Stimulated activated CD4-positive, alpha-beta T cell treated with anti-CD3 and anti-CD28 coated beads, Interleukin-1b, Interleukin-23, amount 100 ng/mL, for 24 hours (primary cell): ENCODE measurements around the gene KATNBL1.
"Not testable (repeated sequence)": the region's sequence is repeated elsewhere in the genome, so short reads cannot be mapped to it uniquely, and the experiment has no call there.

Experiments
- DNase-seq, 4 experiments: peaks; one replicate each; pipeline ENCODE4 v3.0.0-alpha.2; 2020; ENCODE audit warnings: low read depth in 4 of 4, low spot score in 1 of 4

Gene KATNBL1

GRCh38 chr15:34203936-34204335, 6.0 kb downstream of the KATNBL1 start:
- no peak for DNase-seq

- no peak for DNase-seq
These were observed 6.6 kb downstream of the KATNBL1 start for GRCh38 chr15:34203305-34203704.

- DNase-seq: not testable (repeated sequence)
These were observed 16.6 kb downstream of the KATNBL1 start for GRCh38 chr15:34193272-34193671.

- no peak for DNase-seq
These were observed 21.2 kb downstream of the KATNBL1 start for GRCh38 chr15:34188711-34189110.

- no peak for DNase-seq
These were observed 24.2 kb downstream of the KATNBL1 start for GRCh38 chr15:34185666-34186065.

DNA sequence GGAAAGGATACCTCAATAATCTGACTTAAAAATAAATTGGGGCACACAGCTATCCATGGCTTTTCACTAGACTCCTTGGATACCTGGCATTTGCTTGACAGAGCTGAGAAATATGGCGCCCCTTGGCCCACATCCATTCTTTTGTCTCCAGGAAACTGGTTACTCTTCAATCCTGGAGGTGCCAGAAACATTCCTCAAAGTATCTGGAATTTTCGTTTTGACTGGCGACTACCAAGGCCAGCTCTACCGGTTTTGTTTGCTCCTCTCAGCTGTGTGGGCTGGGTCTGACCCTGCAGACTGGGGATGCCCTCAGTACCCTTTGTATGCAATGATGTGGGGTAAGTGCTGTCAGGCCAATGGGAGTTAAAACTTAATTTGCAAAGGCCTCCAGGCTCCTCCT, 27.0 kb downstream of the KATNBL1 start:
- DNase-seq: no peak

- DNase-seq: no peak
These were observed 30.7 kb downstream of the KATNBL1 start for GRCh38 chr15:34179234-34179633.

GRCh38 chr15:34165987-34166573, 43.8 kb downstream of the KATNBL1 start:
- not testable (repeated sequence) for DNase-seq

DNA sequence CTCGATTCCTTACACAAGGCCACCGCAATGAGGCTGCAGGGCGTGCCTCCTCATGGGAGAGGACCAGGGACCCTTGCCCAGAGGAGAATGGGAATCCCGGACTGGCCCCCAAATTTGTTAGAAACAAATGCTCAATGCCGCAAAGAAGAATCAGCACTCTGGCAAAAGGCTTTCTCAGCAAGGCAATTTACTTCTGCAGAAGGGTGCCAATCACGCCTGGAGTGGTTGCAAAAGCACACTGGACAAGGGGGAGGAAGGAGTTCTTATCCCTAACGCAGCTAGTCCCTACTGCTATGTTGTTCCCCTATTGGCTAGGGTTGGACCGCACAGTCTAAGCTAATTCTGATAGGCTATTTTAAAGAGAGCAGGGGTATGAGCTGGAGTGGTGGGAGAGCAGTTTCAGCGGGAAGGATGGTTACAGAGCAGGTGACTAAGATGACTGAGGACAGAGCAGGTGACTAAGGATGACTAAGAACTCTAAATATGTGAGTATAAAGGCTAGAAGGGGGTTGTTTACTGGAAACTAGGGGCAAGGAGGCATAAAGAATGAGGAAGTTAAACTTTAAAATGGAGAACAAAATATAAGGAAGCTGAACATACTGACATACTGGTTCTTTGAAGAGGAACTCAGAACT, 48.5 kb downstream of the KATNBL1 start:
- no peak for DNase-seq

GRCh38 chr15:34160735-34161134, 49.2 kb downstream of the KATNBL1 start:
- DNase-seq: no peak

GRCh38 chr15:34158355-34158754, 51.5 kb downstream of the KATNBL1 start:
- no peak for DNase-seq

GRCh38 chr15:34155859-34156258, 54.0 kb downstream of the KATNBL1 start:
- DNase-seq: no peak

DNA sequence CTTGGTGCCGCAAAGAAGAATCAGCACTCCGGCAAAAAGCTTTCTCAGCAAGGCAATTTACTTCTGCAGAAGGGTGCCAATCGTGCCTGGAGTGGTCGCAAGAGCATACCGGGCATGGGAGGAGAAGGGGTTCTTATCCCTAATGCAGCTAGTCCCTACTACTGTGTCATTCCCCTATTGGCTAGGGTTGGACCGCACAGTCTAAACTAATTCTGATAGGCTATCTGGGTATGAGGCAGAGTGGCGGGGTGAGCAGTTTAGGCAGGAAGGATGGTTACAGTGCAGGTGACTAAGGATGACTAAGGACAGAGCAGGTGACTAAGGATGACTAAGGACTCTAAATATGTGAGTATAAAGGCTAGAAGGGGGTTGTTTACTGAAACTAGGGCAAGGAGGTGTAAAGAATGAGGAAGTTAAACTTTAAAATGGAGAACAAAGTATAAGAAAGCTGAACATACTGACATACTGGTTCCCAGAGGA, 55.1 kb downstream of the KATNBL1 start:
- DNase-seq: no peak

- DNase-seq: no peak
These were observed 62.3 kb downstream of the KATNBL1 start for GRCh38 chr15:34147371-34148140.

DNA sequence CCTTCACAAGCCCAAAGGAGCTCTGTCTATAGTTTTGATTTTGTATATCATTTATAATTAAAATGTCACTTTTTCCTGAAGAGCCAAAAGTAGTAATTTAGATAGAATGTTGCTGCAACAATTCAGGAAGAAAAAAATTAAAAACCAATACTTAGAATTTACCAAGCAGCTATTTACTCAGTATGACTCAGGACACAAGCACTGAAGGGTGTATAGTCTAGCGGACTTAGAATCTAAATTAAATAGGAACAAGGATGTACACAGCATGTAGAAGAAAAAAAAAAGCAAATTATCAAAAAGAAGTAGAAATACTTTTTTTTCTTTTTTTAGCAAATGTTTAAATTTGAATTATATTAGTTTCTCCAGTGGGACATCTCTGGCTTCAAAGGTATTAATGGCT, 76.4 kb downstream of the KATNBL1 start:
- no peak for DNase-seq

GRCh38 chr15:34132881-34133280, 77.0 kb downstream of the KATNBL1 start:
- DNase-seq: no peak

DNA sequence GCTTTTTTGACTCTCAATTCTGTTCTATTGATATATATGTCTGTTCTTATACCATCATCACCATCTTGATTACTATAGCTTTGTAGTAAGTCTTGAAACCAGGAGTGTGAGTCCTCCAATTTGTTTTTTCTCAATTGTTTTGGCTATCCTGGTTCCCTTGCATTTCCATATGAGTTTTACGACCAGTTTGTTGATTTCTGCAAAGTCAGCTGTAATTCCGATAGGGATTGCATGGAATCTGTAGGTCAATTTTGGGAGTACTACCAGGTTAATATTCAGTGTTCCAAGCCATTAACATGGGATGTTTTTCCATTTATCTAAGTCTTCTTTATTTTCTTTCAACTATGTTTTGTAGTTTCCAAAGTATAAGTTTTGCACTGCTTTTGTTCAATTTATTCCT, 81.0 kb downstream of the KATNBL1 start:
- no peak for DNase-seq

GRCh38 chr15:34126522-34126921, 83.4 kb downstream of the KATNBL1 start:
- no peak for DNase-seq

GRCh38 chr15:34125945-34126344, 84.0 kb downstream of the KATNBL1 start:
- DNase-seq: no peak

GRCh38 chr15:34124651-34125050, 85.2 kb downstream of the KATNBL1 start:
- DNase-seq: no peak

- no peak for DNase-seq
These were observed 87.1 kb downstream of the KATNBL1 start for GRCh38 chr15:34122771-34123183.

GRCh38 chr15:34121786-34122185, 88.1 kb downstream of the KATNBL1 start:
- DNase-seq: not testable (repeated sequence)
